SK-N-SH treated with all-trans-retinoic acid at 6 μM for 48 hours (cell line): ENCODE results near the gene ZNF648.

Experiments used
- CSDC2 ChIP-seq: fragments of 250-450 bp; sonication (Bioruptor Pico); IDR thresholded peaks from 2 replicates; pipeline ENCODE4 v1.5.0; 2020; ENCODE audit warnings: mild to moderate bottlenecking, moderate library complexity
- RARB ChIP-seq: fragments of 250-450 bp; sonication (Bioruptor Pico); IDR thresholded peaks from 2 replicates; pipeline ENCODE4 v1.8.0; 2021; ENCODE audit warnings: mild to moderate bottlenecking, moderate library complexity
- SNAI2 ChIP-seq: fragments of 250-450 bp; sonication (Bioruptor Pico); IDR thresholded peaks from 2 replicates; pipeline ENCODE4 v1.5.0; 2020; ENCODE audit warnings: mild to moderate bottlenecking, moderate library complexity
- ZC3H10 ChIP-seq: fragments of 250-450 bp; sonication (Bioruptor Pico); IDR thresholded peaks from 2 replicates; pipeline ENCODE4 v1.5.1; 2021; ENCODE audit warnings: mild to moderate bottlenecking, moderate library complexity
- TF ChIP-seq, protein P1 (sequence below): fragments of 250-450 bp; sonication (Bioruptor Pico); IDR thresholded peaks from 2 replicates; pipeline ENCODE4 v1.8.0; 2020; ENCODE audit warnings: mild to moderate bottlenecking, moderate library complexity, borderline replicate concordance

DNA sequence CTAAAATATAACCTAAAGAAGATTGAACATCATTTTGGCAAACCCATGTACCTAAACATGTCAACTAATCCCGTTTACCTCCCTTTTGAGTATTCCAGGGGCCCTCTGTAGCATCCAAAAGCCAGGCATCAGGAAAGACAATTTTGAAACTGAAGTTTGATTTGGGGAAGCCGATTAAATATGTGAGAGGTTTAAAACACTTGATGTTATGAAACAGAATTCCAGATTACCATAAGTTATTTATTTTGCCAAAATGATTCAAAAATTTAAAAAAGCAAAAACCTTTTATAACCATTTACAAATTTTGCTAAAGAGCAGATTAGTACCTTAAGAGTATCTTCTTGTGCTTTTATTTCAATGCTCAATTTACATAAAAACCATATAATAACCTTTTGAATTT is 23.3 kb downstream of the ZNF648 start:
- TF ChIP-seq ZC3H10 (CRISPR knock-in tag), result no peak
- no peak for TF ChIP-seq SNAI2 (CRISPR knock-in tag)
- TF ChIP-seq CSDC2, result no peak
- no peak for TF ChIP-seq RARB (CRISPR knock-in tag)
- TF ChIP-seq, protein P1, sequence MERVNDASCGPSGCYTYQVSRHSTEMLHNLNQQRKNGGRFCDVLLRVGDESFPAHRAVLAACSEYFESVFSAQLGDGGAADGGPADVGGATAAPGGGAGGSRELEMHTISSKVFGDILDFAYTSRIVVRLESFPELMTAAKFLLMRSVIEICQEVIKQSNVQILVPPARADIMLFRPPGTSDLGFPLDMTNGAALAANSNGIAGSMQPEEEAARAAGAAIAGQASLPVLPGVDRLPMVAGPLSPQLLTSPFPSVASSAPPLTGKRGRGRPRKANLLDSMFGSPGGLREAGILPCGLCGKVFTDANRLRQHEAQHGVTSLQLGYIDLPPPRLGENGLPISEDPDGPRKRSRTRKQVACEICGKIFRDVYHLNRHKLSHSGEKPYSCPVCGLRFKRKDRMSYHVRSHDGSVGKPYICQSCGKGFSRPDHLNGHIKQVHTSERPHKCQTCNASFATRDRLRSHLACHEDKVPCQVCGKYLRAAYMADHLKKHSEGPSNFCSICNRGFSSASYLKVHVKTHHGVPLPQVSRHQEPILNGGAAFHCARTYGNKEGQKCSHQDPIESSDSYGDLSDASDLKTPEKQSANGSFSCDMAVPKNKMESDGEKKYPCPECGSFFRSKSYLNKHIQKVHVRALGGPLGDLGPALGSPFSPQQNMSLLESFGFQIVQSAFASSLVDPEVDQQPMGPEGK (CRISPR knock-in tag), result no peak
